ENCODE measurements around the gene WIPI1.

WIPI1 gene

GRCh38 chr17:68460146-68460545, 2.9 kb upstream of the WIPI1 start:
- DNase-seq = no peak

DNA sequence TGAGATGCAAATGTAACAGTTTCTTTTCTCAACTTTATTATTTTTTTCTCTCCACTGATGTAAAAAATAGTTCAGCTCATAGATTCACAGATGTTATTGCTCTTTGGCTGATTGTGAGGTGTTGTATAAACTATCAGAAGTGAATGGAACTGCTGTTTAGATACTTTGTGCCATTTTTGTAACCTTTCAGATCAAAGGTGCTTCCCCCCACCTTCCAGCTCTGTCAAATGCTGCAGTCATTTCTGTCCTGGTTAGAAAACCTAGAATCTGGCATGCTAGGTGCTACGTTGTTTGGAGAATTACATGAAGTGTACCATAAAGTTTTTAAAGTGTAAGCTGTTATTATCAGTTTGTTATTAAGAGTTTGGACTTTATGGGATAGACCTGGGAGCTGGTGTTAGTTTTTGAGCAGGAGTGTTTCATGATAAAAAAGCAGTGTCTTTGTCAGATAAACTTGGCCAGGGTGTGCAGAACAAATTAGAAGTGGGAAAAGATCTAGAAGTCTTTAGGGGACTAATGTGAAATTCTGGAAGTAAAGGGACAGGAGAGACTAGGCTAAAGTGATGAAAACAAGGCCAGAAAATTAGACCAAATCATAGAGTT, 1.8 kb upstream of the WIPI1 start:
- DNase-seq = no peak

DNA sequence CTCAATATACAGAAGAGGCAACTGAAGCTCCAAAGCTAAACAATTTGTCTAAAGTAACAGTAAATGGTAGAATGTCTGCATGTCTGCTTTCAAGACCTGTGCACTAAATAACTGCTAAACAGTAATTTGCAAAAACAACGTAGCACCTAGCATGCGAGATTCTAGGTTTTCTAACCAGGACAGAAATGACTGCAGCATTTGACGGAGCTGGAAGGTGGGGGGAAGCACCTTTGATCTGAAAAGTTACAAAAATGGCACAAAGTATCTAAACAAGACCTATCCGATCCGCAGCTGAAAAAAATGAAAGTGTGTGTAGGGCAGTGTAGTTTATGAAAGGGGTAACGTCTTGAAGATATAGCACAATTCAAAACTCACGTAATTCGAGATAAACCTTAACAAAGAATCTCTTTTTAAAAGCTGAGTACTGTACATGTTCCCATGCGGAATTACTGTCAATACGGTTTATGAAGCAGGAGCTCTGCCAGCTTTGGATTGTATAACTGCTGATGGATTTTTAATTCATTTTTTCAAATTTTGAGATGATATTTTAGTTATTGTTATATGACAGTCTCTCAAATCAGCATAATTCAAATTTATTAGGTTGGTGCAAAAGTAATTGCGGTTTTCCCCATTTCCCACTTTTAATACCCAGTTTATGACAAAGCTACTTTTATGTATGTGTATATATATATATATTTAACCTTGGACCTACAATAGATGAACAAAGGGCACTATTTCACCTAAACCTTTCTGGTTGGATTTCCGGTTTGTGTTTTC, 1.2 kb upstream of the WIPI1 start:
- no peak for DNase-seq

DNA sequence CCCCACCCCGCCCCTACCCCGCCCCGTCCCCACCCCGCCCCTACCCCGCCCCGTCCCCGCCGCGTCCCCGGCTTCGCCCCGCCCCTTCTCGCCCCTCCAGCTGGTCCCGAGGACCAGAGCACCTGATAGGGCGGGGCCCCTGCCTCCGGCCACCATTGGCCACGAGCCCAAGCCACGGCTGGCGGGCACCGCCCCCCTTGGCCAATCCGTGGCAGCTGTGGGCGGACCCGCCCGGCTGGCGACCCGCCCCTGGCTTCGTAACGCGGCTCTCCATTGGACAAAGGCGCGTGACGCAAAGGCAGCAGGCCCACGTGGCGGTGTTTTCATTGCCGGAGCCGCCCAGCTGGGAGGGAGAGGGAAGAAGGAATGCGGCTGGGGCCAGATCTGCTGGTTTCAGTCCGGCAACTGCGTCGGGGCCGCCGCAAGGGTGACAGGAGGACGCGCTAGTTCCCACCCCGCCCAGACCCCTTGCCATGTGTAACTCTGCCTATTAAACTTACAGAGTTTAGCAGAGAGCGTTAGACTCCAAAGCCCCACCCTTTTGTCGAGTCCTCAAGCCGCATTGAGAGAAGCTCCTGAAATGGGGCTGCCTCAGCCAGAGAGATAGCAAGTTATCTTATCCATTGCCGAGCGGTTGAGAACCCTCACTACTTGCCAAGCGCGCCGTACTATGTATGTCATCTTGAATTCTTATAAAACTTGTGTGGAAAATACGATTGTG, 403 bp upstream of the WIPI1 start:
- peak; percentile 88 for DNase-seq

DNA sequence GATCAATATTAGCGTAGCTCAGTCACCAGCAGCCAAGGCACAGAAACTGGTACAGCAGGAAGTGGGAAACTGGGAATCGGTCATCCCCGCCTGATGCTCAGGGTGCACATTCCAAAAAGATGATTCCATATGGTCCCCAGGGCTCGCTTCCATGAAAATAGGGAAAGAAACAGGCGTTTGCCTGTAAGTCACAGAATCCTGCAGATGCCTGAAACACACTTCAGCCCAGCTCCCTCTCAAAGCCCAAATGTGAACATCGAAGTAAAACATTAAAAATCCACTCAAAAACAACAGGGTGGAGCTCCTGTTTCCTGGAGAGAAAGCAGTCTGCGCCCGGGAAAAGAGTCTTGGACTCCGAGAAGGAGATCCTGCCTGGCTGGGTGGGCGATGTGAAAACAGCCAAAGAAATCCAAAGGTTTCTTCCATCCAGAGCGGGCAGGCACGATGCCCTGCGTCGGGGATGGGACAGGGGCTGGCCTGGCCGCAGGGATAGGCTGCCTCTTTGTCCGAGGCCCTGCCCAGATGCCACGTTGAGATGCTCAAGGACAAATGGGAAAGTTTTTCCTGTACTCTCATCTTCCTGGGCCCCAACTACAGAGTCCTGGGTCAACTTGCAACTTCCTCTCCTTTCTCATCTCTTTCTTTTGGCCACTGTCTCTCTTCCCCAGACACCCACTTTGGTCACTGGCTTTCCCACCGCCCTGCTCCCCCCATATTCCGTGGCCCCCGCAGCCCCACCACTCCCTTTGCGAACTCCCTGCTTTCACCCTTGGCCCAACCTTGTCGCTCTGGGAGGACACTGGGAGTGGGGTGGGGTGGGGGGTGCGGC, 743 bp downstream of the WIPI1 start:
- peak; percentile 70 for DNase-seq

DNA sequence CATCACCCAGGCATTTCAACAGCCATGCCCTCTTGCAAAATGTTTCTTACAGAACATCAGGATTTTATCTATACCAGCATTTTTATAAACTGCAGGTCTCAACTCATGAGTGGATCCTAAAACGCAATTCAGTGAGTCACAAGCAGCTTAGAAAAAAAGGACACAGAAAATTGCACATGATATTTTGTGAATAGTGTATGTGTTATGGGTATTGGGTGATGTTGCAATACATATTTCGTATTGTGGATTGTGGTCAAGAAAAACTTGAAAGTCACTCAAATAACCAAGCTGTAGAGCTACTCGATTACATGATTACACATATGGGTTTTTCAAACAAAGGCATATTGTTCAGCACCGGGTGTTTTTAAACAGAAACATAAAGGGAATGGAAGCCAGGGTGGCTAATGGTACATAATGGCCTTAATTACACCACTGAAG, 1.4 kb downstream of the WIPI1 start:
- DNase-seq = no peak

- DNase-seq = no peak
These were observed 3.2 kb downstream of the WIPI1 start for GRCh38 chr17:68453991-68454665.

DNA sequence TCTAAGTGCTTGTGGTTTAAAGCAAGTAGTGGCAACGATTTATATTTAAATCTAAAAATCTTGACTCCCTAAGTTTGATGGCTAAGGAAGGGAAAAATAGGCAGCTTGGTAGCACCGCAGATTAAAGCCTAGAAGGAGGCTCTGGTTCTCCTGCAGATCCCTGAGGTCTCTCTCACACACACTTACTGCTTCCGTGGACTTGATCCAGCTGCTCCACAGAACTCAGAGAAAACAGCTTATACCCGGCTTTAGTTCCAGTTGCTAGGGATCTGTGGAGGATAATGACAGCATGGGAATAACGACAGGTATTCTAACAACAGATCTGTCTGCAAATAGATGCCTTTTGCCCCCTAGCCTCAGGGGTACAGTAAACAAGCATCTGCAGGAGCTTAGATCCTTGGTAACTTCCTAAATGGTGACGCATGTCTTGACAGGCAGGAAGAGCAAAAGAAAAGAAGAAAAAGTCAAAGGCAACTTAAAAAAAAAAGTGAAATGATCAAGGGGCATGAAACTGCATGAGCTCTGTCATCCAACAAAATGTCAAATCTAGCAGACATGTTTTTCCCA, 4.5 kb downstream of the WIPI1 start:
- no peak for DNase-seq

- no peak for DNase-seq
These were observed 5.5 kb downstream of the WIPI1 start for GRCh38 chr17:68451670-68452354.

GRCh38 chr17:68450801-68451200, 6.5 kb downstream of the WIPI1 start:
- no peak for DNase-seq

GRCh38 chr17:68450391-68450790, 6.9 kb downstream of the WIPI1 start:
- DNase-seq = no peak

- DNase-seq = no peak
These were observed 8.1 kb downstream of the WIPI1 start for GRCh38 chr17:68449021-68449739.

- no peak for DNase-seq
These were observed 10.7 kb downstream of the WIPI1 start for GRCh38 chr17:68446626-68447041.

DNA sequence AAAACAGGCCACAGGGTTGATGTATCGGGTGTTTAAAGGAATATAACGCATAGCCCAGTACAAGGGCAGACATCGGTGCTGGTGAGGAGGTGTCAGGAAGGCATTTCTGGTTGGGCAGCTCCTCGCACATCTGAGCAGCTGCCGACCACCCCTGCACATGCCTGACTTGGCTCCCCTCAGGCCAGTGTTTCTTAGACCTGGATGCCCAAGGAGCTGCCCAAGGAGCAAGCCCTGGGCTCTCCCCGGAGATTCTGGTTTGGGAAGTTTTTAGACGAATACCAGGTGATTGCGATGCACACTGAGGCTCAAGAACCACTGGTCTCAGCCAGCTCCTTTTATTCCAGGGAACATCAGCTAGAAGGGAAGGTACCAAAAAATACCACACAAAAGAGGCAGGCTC, 11.6 kb downstream of the WIPI1 start:
- DNase-seq = no peak

- no peak for DNase-seq
These were observed 13.3 kb downstream of the WIPI1 start for GRCh38 chr17:68443972-68444464.

DNA sequence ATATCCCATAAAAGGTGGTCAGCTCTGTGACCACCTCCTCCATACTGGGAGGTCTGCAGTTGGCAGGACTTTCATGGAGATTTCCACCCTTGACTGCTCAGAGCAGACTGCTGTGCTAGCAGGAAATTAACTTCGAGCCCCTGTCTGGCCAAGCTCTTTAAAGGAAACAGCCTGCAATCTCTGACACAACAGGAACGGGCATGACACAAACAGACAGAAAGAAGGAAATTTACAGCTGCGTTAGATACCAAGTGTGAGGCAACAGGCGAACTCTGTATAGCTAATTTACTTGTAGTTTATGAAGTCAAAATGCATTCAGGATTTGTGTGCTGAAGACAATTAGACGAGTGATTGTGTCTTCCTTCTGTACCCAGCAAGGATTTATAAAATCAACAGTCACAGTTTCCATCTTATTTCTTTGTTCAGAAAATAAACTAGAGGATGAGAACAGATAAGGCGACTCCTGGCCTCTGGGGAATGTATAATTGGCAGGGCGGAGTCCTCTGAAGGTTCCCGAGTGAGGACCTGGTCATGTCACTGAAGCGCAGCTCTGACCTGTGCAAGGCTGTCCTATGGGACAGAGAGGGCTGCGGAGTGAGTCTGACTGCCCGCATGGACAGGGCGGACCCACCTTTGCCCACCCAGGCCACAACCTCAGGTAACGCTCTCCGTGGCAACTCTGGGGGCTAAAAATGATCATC, 16.1 kb downstream of the WIPI1 start:
- no peak for DNase-seq

GRCh38 chr17:68440526-68440925, 16.8 kb downstream of the WIPI1 start:
- DNase-seq = no peak

GRCh38 chr17:68439656-68440290, 17.5 kb downstream of the WIPI1 start:
- no peak for DNase-seq
